Neutrophil (primary cell): ENCODE results near the gene ADD2.

Source experiments
- H3K27ac ChIP-seq: fragments of 200-600 bp; sonication (generic); 2 replicates; pipeline ENCODE4 v1.5.1; 2016; ENCODE audit warnings: mild to moderate bottlenecking, moderate library complexity
- H3K27me3 ChIP-seq: fragments of 200-600 bp; sonication (generic); 2 replicates; pipeline ENCODE4 v1.6.0; 2016; ENCODE audit warnings: mild to moderate bottlenecking
- H3K36me3 ChIP-seq: fragments of 200-600 bp; sonication (generic); 2 replicates; pipeline ENCODE4 v1.5.1; 2017
- H3K4me1 ChIP-seq, 2 experiments: fragments of 200-600 bp in 1 of 2; sonication (generic) in 1 of 2; 1 replicate in 1 of 2; 2 replicates in 1 of 2; pipeline versions ENCODE4 v1.5.1 to v1.6.1; 2013 to 2016; ENCODE audit warnings: low read depth in 1 of 2, low read length in 1 of 2, mild to moderate bottlenecking in 1 of 2, moderate library complexity in 1 of 2; ENCODE audit not compliant: control insufficient read depth in 1 of 2, insufficient read depth in 1 of 2
- H3K4me3 ChIP-seq, 2 experiments: fragments of 200-600 bp in 1 of 2; sonication (generic) in 1 of 2; 1 replicate in 1 of 2; 2 replicates in 1 of 2; pipeline ENCODE4 v1.5.1; 2013 to 2016; ENCODE audit warnings: low read depth in 1 of 2, low read length in 1 of 2, mild to moderate bottlenecking in 1 of 2, moderate library complexity in 1 of 2
- H3K9me3 ChIP-seq: fragments of 200-600 bp; sonication (generic); 2 replicates; pipeline ENCODE4 v1.5.1; 2016
- CTCF ChIP-seq: fragments of 200-600 bp; sonication (generic); IDR thresholded peaks from 2 replicates; pipeline ENCODE4 v1.5.1; 2016; ENCODE audit warnings: antibody characterized with exemption

The ADD2 gene

GRCh38 chr2:70790136-70790828 is 22.3 kb upstream of the ADD2 start, which contains the start of gene FIGLA:
Gene FIGLA, minus strand, starts transcription at chr2:70790643. Its CDS starts 5 bp downstream, at chr2:70790638.
- Histone ChIP-seq H3K9me3 (no peaks in the 10 kb centered on the region), H3K4me1 (peaks cover 0 to 5% of the 10 kb centered on the region in 2 experiments), H3K4me3 (no peak within 1 kb of the TSS), H3K27me3 (peaks cover 100% of the 10 kb centered on the region), H3K36me3 (no peaks in the 10 kb centered on the region), H3K27ac (no peak within 1 kb of the TSS)
- no peak for TF ChIP-seq CTCF

GRCh38 chr2:70789304-70790135 is 21.5 kb upstream of the ADD2 start:
- no peak for TF ChIP-seq CTCF
- H3K27me3 ChIP-seq = peaks cover 100% of the 10 kb centered on the region
- no peak overlapping the region for H3K4me3 ChIP-seq

GRCh38 chr2:70785137-70785911 is 17.3 kb upstream of the ADD2 start:
- Histone ChIP-seq H3K4me3 (no peak overlapping the region), H3K9me3 (no peaks in the 10 kb centered on the region), H3K27me3 (peaks cover 71% of the 10 kb centered on the region), H3K4me1 (no peaks in the 10 kb centered on the region), H3K27ac (no peak overlapping the region), H3K36me3 (no peaks in the 10 kb centered on the region)
- no peak for TF ChIP-seq CTCF

More at GRCh38 chr2:70789304-70790135, 21.5 kb upstream of the ADD2 start:
- H3K4me1 ChIP-seq = peaks cover 0 to 5% of the 10 kb centered on the region in 2 experiments
- no peaks in the 10 kb centered on the region for H3K36me3 ChIP-seq
- H3K9me3 ChIP-seq = no peaks in the 10 kb centered on the region
- H3K27ac ChIP-seq = no peak overlapping the region

GRCh38 chr2:70784320-70784719 is 16.3 kb upstream of the ADD2 start:
- no peaks in the 10 kb centered on the region for H3K9me3 ChIP-seq
- no peaks in the 10 kb centered on the region for H3K36me3 ChIP-seq
- peaks cover 71% of the 10 kb centered on the region for H3K27me3 ChIP-seq
- no peaks in the 10 kb centered on the region for H3K4me1 ChIP-seq
- no peak overlapping the region for H3K4me3 ChIP-seq
- no peak overlapping the region for H3K27ac ChIP-seq
- TF ChIP-seq CTCF = no peak

- Histone ChIP-seq H3K4me3 (no peak overlapping the region), H3K27ac (no peak overlapping the region), H3K4me1 (no peaks in the 10 kb centered on the region), H3K9me3 (no peaks in the 10 kb centered on the region), H3K36me3 (no peaks in the 10 kb centered on the region), H3K27me3 (peaks cover 66% of the 10 kb centered on the region)
- no peak for TF ChIP-seq CTCF
Measured at GRCh38 chr2:70779911-70780545, 12.0 kb upstream of the ADD2 start.
